Activated CD4-positive, alpha-beta T cell treated with anti-CD3 and anti-CD28 coated beads, Interleukin-2, amount 50 U/mL, for 4 hours (primary cell): Measurements from ENCODE around the gene ATXN7.

Experiments
- DNase-seq, 2 experiments: peaks; one replicate each; pipeline ENCODE4 v3.0.0-alpha.2; 2020

The ATXN7 gene, protein sequence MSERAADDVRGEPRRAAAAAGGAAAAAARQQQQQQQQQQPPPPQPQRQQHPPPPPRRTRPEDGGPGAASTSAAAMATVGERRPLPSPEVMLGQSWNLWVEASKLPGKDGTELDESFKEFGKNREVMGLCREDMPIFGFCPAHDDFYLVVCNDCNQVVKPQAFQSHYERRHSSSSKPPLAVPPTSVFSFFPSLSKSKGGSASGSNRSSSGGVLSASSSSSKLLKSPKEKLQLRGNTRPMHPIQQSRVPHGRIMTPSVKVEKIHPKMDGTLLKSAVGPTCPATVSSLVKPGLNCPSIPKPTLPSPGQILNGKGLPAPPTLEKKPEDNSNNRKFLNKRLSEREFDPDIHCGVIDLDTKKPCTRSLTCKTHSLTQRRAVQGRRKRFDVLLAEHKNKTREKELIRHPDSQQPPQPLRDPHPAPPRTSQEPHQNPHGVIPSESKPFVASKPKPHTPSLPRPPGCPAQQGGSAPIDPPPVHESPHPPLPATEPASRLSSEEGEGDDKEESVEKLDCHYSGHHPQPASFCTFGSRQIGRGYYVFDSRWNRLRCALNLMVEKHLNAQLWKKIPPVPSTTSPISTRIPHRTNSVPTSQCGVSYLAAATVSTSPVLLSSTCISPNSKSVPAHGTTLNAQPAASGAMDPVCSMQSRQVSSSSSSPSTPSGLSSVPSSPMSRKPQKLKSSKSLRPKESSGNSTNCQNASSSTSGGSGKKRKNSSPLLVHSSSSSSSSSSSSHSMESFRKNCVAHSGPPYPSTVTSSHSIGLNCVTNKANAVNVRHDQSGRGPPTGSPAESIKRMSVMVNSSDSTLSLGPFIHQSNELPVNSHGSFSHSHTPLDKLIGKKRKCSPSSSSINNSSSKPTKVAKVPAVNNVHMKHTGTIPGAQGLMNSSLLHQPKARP

DNA sequence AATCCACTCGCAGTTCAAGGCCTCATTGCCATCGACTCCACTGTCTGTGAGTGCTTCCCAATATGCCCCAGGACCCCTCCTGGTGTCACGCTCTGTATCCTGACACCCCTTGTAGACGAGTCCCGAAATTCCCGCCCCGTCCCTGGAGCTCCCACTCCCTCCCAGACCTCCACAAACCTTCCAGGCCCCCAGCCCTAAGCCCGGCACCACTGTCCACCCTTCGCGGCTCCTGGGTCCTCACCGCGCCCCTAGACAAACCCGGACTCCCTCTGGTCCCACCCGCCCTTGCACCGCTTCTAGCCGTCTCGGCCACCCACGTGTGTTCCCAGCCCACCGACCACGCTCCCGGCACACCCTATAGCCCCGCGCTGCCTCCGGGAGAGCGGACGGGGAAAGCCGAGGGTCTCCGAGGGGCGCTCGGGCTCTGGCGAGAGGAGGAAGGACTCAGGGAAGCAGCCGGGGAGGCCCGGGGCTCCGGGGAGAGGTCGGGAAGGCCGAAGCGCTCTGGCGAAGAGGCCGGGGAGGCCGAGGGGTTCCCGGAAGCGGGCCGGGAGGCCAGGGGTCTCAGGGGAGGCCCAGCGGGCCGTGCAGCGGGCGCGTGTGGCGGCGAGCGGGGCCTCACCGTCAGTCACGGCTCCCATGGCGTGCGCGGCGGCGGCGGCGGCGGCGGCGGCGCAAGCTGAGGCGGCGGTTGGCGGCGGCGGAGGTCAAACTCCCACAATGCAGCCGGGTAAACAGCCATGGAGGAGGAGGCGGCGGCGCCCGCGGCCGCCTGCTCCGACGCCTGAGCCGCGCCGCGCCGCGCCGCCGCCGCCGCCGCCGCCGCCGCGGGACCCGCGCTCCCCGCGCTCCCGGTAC, at the start of gene ATXN7, which contains the start of gene THOC7:
Gene ATXN7, plus strand, starts transcription at position 718 of the 858 bp plus-strand sequence. CDS start 48,732 bp downstream, outside the sequence.
Gene THOC7, minus strand, starts transcription at position 656 of the 858 bp plus-strand sequence. Its CDS starts 15 bp downstream, at position 641.
- DNase-seq: peak; percentile 60 to 66

DNA sequence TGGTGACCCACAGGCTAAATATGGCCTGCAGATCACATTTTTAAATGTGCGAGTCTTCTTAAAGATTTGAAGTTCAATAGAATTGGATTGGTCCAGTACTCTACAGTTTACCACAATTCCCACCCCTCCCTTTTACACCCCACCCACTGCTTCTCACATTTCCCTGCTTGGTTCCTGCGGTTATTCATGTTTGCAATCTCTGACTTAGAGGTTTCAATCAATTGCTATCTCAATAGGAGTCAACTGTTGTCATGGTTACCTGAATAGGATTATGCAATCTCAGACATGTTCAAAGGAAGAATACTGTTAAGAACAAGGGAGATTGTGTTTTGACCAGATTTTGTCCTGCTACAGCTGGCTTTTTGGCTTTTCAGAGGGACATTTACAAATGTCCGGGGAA, 49.4 kb upstream of the ATXN7 start:
- no peak for DNase-seq

DNA sequence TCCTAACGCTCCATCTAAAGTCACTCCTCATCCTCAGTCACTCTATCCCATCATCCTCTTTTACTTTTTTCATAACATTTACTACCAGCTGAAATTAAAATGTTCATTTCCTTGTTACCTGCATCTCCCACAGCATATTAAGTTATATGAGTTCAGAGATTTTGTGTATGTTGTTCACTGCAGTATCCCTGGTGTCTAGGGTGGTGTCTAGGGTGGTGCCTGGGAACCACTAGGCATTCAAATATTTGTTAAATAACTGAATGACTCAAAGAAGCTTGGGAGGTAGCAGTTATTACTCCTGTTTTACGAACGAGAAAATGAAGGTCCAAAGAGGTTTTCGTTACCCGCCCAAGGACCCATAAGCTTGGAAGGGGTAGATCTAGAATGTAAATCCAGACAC, 46.4 kb upstream of the ATXN7 start:
- no peak for DNase-seq

DNA sequence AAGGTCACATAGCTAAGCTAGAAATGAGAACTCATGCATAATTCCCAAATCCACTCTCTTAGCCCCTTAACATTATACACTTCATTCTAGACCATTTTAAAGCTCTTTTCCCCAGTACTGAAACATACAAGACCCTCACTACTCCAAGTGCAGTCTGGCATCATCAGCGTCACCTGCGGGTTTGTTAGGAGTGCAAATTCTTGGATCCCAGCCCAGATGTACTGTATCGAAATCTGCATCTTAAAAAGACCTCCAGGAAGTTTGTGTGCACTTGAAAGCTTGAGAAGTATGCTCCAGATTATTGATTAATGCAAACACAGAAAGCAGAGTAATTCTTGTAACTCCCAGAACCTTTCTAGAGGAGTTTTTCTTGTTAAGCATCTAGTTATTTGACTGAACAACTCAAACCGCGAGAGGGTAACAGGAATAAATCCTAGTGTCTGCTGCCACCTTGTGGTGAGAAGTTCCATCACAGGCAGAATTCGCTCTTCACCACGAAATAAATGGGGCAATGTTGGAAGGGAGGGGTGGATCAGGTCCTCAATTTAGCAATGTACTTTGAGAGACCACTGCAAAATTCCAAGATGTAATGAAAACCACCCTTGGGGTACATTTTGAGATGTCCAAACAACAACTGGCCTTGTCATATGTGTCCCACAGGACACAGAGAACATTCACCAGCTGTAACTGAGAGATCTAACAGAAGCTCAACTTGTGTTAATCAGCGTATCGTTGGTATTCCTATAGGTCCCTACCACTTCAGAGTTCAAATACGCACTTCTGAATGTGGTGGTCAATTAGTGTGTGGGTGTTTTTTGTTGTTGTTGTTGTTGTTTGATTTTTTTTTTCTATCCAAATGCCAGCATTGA, 45.2 kb upstream of the ATXN7 start:
- peak; percentile 48 to 57 for DNase-seq

DNA sequence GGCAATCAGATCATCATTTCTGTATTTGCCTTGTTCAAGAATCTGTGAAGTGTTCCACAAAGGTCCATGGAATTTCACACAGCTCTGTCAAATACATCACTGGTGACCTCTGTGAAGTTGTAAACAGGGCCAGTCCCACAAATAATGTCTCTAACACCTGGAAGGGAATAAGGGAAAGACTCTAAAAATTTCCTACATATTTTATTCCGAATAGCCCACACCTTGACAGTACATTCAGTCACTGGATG, 44.6 kb upstream of the ATXN7 start, which contains the start of gene C3orf49:
Gene C3orf49, plus strand, starts transcription at position 149 of the 248 bp plus-strand sequence. CDS start 173 bp downstream, outside the sequence.
- no peak for DNase-seq

DNA sequence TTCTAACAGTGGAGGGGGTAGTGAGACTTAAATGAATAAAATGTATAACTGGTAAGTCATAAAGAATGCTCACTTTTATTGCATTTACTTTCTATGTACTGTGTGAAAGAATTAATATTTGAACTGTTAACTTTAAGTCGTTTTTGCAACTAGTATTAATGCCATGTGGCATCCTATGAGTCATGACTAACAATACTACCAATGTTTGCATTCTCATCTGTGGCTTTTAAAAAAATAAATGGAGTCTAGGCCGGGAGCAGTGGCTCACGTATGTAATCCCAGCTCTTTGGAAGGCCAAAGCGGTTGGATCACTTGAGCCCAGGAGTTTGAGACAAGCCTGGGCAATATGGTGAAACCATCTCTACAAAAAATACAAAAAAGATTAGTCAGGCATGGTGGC, 39.4 kb upstream of the ATXN7 start:
- DNase-seq: no peak

DNA sequence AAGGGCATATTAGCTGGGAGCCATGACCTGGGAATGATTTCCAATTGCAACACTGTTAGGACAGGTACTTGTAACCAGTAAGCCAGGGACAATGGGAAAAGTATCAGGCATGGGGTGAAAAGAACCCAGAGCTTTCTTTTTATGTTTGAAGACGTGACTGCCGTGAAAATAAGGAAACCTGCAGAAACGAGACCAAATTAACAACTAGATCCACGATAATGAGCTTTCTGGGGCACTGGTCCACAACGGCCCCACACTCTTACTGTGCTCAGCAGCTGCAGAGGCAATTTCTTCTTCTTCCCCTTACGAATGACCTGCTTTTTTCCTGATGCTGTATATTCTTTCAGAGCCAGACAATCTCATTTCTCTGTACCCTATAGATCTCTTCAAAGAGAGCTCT, 33.1 kb upstream of the ATXN7 start:
- no peak for DNase-seq

DNA sequence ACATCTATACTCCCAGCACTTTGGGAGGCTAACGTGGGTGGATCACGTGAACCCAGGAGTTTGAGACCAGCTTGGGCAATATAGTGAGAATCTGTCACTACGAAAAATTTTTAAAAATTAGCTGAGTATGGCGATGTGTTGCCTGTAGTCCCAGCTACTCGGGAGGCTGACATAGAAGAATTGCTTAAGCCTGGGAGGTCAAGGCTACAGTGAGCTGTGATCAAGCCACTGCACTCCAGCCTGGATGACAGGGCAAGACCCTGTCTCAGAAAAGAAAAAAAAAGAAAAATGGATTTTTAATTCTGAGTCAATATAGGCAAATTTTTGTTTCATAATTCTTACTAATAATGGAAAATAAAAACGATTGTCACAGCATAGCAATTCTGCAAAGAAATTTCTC, 31.3 kb upstream of the ATXN7 start:
- no peak for DNase-seq

DNA sequence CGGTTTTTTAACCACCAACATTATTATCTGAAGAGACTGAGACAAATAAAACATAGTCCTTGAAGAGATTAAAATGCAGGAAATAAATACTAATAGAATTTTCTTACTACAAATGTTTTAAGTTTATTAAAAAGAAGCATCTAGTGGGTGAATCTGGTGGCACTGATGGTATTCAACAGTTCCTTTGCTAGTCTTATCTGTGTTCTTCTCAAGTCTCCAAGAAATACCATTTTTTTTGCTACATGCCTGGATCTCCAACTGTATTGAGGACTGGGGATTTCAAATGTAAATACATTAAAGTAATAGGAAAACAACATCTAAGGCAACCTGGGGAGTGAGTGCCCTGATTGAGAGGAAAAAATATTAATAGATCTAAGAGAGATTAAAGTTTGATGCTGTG, 22.0 kb upstream of the ATXN7 start:
- DNase-seq: no peak

DNA sequence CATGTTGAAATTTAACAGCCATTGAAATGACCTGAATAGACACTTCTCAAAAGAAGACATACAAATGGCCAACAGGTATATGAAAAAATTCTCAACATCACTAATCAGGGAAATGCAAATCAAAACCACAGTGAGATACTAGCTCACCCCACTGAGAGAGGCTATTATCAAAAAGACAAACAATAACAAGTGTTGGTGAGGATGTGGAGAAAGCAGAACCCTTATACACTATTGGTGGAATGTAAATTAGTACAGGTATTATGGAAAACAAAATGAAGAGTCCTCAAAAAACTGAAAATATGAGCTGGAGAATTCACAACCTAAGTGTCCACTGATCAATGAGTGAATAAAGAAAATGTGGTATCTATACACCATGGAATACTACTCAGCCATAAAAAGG, 21.5 kb upstream of the ATXN7 start:
- DNase-seq: no peak

DNA sequence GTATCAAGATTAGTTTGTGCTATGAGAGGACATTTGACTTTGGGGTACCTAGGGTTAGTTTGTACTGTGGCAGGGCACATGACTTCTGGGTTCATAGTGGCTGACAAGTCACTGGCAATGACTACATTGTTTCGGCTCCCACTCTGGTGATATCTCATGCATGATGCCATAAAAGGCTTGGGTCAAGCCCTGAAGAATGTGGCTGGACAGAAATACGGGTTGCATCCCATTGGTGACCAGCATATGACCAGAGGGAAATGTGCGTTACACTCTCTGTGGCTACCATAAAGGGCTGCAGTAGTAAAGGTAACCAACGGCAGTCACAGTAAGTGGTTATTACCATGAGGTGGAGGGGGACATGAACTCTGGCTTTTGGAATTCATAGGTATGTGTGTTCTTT, 18.5 kb upstream of the ATXN7 start:
- no peak for DNase-seq

DNA sequence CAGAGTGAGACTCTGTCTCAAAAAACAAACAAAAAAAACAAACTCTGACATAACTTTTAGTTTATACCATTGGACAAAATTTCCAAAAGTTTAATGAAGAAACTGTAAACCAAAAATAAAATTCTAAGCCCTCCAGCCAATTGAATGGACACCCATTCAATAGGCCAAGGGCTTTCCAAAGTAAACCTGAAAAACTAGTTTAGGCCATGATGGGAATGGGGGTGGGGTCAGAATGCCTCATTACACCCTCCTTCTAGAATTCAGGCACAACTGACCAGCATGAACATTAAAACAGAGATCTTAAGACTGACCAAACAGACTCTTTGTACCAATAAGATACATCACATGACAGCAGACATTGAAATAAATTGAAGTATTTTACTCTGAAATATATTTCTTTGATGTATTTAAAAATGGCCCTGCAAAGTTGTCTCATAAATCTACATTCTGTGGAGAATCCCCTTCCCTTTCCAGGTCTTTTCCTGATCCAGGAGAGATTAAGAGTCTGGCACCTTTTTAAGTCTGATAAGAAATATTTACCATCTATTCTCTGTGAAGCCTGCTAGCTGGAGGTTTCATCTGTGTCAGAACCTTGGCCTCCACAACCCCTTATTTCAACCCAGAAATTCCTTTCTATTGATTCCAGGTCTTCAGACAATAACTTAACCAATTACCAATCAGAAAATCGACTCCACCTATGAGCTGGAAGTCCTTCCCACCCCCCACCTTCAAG, 15.8 kb upstream of the ATXN7 start:
- DNase-seq: no peak

DNA sequence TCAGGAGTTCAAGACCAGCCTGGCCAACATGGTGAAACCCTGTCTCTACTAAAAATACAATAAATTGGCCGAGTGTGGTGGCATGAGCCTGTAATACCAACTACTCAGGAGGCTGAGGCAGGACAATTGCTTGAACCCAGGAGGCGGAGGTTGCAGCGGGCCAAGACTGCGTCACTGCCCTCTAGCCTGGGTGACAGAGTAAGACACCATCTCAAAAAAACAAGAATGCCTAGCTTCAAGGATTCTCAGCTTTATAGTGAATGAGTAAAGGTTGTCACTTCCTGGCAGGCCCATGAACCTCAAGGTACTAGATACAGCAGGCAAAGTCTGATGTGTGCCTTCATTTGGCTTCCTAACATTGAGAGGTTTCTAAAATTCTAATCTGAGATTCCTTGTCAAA, 14.5 kb upstream of the ATXN7 start:
- DNase-seq: no peak

DNA sequence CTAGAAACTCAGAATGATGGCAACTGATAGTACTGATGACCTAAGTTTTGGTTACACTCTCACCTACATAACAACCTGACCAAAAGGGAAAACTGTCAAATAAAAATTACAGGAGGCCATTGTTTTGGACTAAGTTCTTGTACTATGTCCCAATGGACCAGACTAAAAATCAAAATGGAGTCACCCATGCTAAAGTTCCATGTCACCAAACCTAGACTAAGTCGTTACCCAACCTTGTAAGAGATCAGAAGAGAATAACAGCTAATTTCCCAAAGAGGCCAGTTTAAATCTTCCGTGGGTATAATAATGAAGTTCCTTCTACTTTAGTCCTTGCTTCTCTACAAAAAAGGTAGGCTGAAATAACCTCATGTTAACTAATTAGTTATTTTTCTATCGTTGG, 12.4 kb upstream of the ATXN7 start:
- DNase-seq: no peak

DNA sequence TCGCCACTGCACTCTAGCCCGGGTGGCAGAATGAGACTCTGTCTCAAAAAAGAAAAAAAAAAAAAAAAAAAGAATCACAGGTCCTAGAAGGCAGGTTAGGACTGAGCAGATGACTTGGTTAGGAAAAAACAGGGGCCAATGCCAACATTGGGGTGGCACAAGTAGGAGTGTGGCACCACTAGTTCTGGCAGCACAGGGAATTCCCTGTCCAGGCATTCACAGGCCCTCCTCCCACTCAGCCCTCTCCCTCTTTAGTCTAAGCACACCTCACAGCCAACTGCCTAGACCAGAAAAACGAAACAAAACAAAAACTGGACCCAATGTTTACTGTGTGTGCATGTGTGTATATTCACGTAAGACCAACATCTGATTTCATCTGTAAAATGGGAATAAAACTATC, 10.6 kb upstream of the ATXN7 start:
- DNase-seq: no peak

DNA sequence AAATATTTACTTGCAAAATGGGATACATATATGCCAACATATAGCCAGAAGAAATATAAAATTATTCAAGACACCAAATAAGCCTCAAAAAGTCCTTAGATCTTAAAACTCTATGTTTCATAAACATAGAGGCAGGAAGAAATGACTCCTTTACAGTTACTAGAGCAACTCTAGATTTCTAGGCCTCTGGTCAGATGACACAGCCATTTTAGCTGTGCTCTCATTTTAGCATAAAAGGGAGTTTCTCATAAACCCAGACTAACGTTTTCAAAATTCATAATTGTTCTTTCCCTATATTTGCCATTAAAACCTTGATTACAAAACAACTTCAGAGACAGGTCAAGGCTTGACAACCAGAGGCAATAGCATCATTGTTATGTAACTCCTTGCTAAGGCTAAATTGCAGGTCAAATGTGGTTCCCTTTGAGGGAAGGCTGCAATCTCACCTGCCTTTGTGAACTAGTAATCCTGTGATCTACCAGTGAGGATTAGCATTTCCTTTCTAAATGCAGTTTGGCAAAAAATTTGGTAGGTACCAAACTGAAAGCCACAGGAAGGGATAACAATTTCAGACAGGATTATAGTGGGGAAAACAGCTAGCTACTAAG, 8.2 kb upstream of the ATXN7 start:
- DNase-seq: no peak

DNA sequence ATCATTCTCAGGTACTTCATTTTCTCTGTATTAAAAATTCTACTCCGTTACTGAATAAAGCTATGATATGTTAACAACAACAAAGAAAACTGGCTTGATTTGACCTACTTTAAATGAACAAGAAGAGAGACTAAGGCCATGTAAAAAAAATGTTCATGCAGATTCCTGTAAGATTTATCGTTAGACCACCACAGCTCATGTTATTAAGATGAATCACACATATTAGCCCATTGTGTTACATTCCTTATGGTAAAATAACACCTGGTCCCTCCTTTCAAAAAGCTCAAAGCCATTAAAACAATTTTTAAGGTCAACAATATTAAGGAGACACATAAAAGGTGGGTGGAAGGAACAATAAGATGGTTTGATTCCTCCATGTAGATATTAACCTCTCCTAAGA, 6.4 kb upstream of the ATXN7 start:
- DNase-seq: no peak

DNA sequence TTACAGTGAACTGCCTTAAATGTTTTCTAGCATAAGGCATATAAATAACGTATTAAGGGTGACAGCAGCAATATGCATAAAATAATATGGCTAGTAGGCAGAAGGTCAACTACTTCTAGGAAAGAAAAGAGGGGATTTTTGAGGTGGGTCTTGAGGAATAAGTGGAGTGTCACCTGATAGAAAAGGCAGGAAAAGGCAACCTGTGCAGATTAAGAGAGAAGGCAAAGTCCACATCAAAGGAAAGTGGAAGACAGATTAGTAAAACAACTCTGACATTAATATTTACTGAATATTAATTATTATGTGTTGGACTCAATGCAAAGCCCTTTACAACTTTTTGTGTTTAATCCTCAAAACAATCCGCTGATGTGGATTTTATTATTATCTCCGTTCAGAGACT, 2.9 kb upstream of the ATXN7 start:
- no peak for DNase-seq

DNA sequence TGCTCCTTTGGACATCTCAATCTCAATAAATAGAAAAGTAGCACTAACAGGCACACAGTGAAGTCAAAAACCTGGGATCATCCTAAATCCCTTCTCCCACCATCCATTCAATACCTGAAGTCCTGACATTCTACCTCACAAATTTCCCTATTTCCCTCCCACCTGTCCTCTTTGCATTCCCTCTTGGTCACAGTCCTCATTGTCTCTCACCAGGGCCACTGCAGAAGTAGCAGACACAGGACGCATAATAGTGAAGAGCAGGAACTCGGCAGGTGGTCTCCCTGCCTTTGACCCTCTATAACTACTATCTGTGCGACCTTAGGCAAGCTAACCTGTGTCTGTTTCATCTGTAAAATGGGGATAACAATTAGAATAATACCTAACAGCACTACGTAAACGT, 2.4 kb upstream of the ATXN7 start:
- DNase-seq: no peak

DNA sequence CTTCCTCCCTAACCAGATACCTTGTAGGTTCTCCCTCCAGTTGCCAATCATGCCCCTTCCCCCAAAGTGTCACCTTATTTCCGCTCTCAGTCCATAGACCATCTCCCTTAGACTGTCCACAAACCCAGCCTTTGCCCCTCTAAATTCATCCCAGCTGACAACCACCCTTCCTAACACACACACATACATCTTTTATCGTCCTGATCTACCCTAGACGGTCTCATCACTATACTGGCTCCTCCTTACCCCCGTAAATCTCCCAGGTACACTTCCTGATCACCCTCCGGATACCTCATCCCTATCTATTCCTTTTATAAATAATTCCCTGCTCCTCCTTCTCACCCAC, 890 bp upstream of the ATXN7 start:
- no peak for DNase-seq
